MM.1S (cell line): Measurements from ENCODE around the gene HRH3.

Experiments used
- DNase-seq: peaks from one replicate; pipeline ENCODE4 v3.0.0-alpha.2; 2015
- H2AFZ ChIP-seq: fragments of 300-600 bp; sonication (generic); 2 replicates; pipeline ENCODE4 v1.6.0; 2016; ENCODE audit warnings: antibody characterized with exemption, low read length
- H3F3A ChIP-seq: fragments of 300-600 bp; sonication (generic); 2 replicates; pipeline ENCODE4 v1.6.1; 2016; ENCODE audit warnings: mild to moderate bottlenecking, antibody characterized with exemption, low read length, moderate library complexity, mixed read lengths; ENCODE audit not compliant: insufficient read depth
- H3K27ac ChIP-seq: fragments of 300-600 bp; sonication (generic); 2 replicates; pipeline ENCODE4 v1.5.1; 2016; ENCODE audit warnings: mild to moderate bottlenecking, low read length
- H3K27me3 ChIP-seq: fragments of 300-600 bp; sonication (generic); replicated peaks from 2 replicates; pipeline ENCODE4 v1.6.0; 2016; ENCODE audit warnings: low read length; ENCODE audit not compliant: insufficient read depth
- H3K36me3 ChIP-seq: fragments of 300-600 bp; sonication (generic); replicated peaks from 2 replicates; pipeline ENCODE4 v1.6.1; 2016; ENCODE audit warnings: mild to moderate bottlenecking, low read length, mixed read lengths; ENCODE audit not compliant: insufficient read depth
- H3K4me1 ChIP-seq: fragments of 300-600 bp; sonication (generic); 2 replicates; pipeline ENCODE4 v1.6.1; 2016; ENCODE audit warnings: low read length, mixed read lengths
- H3K4me2 ChIP-seq: fragments of 300-600 bp; sonication (generic); 2 replicates; pipeline ENCODE4 v1.6.0; 2016; ENCODE audit warnings: low read depth, low read length
- H3K4me3 ChIP-seq: fragments of 300-600 bp; sonication (generic); 2 replicates; pipeline ENCODE4 v1.5.1; 2016; ENCODE audit warnings: low read length, mixed read lengths
- H3K79me2 ChIP-seq: fragments of 300-600 bp; sonication (generic); 2 replicates; pipeline ENCODE4 v1.6.1; 2016; ENCODE audit warnings: mixed run types, low read length, mixed read lengths
- H3K9ac ChIP-seq: fragments of 300-600 bp; sonication (generic); 2 replicates; pipeline ENCODE4 v1.6.1; 2016; ENCODE audit warnings: low read length, mixed read lengths
- H3K9me2 ChIP-seq: fragments of 300-600 bp; sonication (generic); replicated peaks from 2 replicates; pipeline ENCODE4 v1.6.1; 2016; ENCODE audit warnings: mild to moderate bottlenecking, low read length, mixed read lengths; ENCODE audit not compliant: insufficient read depth
- H3K9me3 ChIP-seq: fragments of 300-600 bp; sonication (generic); replicated peaks from 2 replicates; pipeline ENCODE4 v1.6.1; 2016; ENCODE audit warnings: mild to moderate bottlenecking, low read length, mixed read lengths; ENCODE audit not compliant: insufficient read depth
- H4K20me1 ChIP-seq: fragments of 300-600 bp; sonication (generic); 2 replicates; pipeline ENCODE4 v1.6.1; 2016; ENCODE audit warnings: mild to moderate bottlenecking, low read length, moderate library complexity, mixed read lengths; ENCODE audit not compliant: insufficient read depth
- EZH2 ChIP-seq: fragments of 300-600 bp; sonication (generic); optimal IDR thresholded peaks from 2 replicates; pipeline ENCODE3; 2017; ENCODE audit warnings: low read depth, mild to moderate bottlenecking, antibody characterized with exemption, low read length, mixed read lengths
- EZH2phosphoT487 ChIP-seq: fragments of 300-600 bp; sonication (generic); IDR thresholded peaks from 2 replicates; pipeline ENCODE4 v1.6.1; 2018; ENCODE audit warnings: antibody characterized with exemption, low read length
- TF ChIP-seq, protein P1 (sequence below): fragments of 300-600 bp; sonication (generic); IDR thresholded peaks from 2 replicates; pipeline ENCODE4 v1.5.1; 2016; ENCODE audit warnings: antibody characterized with exemption, low read length, mixed read lengths

The HRH3 gene

DNA sequence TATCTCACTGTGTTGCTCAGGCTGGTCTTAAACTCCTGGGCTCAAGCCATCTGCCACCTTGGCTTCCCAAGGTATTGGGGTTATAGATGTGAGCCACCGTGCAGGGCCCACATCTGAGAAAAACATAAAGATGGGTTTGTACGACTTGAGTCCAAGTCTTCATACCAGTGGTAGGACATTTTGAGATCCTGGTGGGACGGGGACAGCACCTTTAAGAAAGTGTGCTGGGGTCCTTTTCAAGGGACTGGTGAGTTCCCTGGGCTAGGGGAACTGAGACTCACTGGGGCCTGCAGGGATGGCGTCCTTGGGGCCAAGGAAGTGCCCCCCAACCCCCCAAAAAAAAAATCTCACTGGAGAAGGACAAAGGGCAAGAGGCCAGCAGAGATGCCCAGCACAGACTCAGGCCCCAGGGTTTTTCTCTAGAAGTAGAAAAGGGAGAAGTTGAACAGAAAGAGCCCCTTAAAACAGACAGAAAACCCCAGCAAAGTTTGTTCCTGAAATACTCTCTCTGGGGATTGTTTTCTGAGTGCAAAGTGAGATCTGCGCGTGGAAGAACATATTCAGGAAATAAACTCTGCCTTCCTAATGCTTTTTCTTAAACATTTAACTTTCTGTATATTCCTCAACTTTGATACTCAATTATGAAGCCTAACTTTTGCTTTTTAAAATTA, 28.9 kb upstream of the HRH3 start:
- no peaks in the 10 kb centered on the region for H3K36me3 ChIP-seq
- H3K4me1 ChIP-seq = no peaks in the 10 kb centered on the region
- no peak overlapping the region for H2AFZ ChIP-seq
- no peaks in the 10 kb centered on the region for H3F3A ChIP-seq
- no peak overlapping the region for H3K9ac ChIP-seq
- no peak overlapping the region for H3K27ac ChIP-seq
- DNase-seq = no peak
- H3K9me2 ChIP-seq = no peaks in the 10 kb centered on the region
- H3K9me3 ChIP-seq = no peaks in the 10 kb centered on the region
- H3K79me2 ChIP-seq = peaks cover 55% of the 10 kb centered on the region
- H3K27me3 ChIP-seq = no peaks in the 10 kb centered on the region
- H3K4me3 ChIP-seq = no peak overlapping the region
- TF ChIP-seq EZH2 = no peak
- no peak for TF ChIP-seq EZH2phosphoT487
- TF ChIP-seq, protein P1, sequence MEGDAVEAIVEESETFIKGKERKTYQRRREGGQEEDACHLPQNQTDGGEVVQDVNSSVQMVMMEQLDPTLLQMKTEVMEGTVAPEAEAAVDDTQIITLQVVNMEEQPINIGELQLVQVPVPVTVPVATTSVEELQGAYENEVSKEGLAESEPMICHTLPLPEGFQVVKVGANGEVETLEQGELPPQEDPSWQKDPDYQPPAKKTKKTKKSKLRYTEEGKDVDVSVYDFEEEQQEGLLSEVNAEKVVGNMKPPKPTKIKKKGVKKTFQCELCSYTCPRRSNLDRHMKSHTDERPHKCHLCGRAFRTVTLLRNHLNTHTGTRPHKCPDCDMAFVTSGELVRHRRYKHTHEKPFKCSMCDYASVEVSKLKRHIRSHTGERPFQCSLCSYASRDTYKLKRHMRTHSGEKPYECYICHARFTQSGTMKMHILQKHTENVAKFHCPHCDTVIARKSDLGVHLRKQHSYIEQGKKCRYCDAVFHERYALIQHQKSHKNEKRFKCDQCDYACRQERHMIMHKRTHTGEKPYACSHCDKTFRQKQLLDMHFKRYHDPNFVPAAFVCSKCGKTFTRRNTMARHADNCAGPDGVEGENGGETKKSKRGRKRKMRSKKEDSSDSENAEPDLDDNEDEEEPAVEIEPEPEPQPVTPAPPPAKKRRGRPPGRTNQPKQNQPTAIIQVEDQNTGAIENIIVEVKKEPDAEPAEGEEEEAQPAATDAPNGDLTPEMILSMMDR = no peak
- no peaks in the 10 kb centered on the region for H4K20me1 ChIP-seq
- H3K4me2 ChIP-seq = no peak overlapping the region

DNA sequence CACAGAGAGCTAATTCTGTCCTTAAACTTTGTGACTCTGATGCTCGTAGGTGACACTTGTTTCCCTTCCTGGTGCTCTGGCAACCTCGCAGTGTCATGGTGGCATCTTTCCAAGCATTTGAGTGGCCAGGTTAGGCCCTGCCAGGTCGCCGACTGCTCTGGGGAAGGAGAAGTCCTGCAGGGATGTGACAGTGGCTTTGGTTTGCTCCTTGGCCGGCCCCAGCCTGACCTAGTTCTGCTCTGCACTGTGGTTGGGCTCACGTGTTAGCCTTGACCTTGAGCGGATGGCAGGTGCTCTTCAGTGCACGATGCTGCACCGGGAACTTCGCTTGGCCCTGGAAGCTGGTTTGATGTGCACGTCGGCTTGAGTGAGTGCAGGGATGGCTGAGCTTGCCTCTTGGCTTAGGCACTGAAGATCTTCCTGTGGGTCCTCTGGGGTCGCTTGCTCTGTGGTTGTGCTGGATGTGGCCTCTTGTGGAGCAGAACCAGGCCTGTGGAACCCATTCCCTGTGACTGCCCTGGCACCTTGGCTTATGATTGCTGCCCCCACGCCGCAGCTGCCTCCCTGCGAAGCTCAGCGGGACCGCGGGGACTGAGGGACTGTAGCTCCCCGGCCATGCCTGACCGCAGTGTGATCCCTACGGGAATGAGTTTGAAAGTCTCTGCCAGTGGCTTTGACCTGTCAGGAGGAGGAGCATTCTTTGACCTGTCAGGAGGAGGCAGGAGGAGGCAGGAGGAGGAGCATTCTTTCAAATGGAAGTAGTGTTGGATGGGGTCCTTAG, 27.0 kb upstream of the HRH3 start:
- Histone ChIP-seq H3K79me2 (peaks cover 65% of the 10 kb centered on the region), H4K20me1 (no peaks in the 10 kb centered on the region), H2AFZ (no peak overlapping the region), H3K27ac (no peak overlapping the region), H3K27me3 (no peaks in the 10 kb centered on the region), H3F3A (no peaks in the 10 kb centered on the region), H3K4me1 (no peaks in the 10 kb centered on the region), H3K4me3 (no peak overlapping the region), H3K9ac (no peak overlapping the region), H3K9me2 (no peaks in the 10 kb centered on the region), H3K4me2 (no peak overlapping the region), H3K36me3 (no peaks in the 10 kb centered on the region), H3K9me3 (no peaks in the 10 kb centered on the region)
- TF ChIP-seq EZH2phosphoT487 = no peak
- TF ChIP-seq, protein P1 = no peak
- no peak for DNase-seq

DNA sequence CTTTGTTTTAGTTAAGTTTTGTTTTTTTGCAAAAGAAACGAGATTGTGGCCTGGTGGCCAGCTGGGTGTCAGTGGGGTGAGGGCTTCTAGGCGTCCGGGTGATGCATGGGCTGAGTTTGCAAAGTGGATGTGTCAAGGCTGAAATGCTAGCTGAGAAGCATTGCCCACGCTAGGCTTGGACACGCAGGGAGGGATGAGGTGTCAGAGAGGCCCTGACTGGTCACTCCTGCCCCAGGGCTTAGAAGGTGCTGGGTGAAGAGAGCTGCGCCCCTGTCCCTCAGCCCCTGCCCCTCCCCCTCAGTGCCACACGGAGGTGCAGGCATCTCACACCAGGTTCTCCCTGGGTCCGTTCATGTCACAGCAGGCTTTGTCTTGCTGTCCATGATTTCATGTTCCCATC, 26.4 kb upstream of the HRH3 start:
- Histone ChIP-seq H3K27me3 (no peaks in the 10 kb centered on the region), H3K9ac (no peak overlapping the region), H3K4me2 (no peak overlapping the region), H2AFZ (no peak overlapping the region), H3K4me1 (no peaks in the 10 kb centered on the region), H3K9me2 (no peaks in the 10 kb centered on the region), H3K9me3 (no peaks in the 10 kb centered on the region), H3K36me3 (no peaks in the 10 kb centered on the region), H3K79me2 (peaks cover 69% of the 10 kb centered on the region), H4K20me1 (no peaks in the 10 kb centered on the region), H3F3A (no peaks in the 10 kb centered on the region), H3K27ac (no peak overlapping the region), H3K4me3 (no peak overlapping the region)
- TF ChIP-seq EZH2phosphoT487 = no peak
- TF ChIP-seq, protein P1 = no peak
- no peak for TF ChIP-seq EZH2
- no peak for DNase-seq
